PFSK-1 (cell line): ENCODE results near the gene CCDC9B.

Experiments used
- FOXP2 ChIP-seq: optimal IDR thresholded peaks from 2 replicates; pipeline ENCODE3; 2011; ENCODE audit warnings: borderline replicate concordance, control low read depth, inconsistent platforms; ENCODE audit not compliant: insufficient read depth; ENCODE audit errors: extremely low read length, extremely low read depth
- POLR2AphosphoS5 ChIP-seq: IDR thresholded peaks from 2 replicates; pipeline ENCODE4 v1.6.1; 2012; ENCODE audit warnings: low read depth, mild to moderate bottlenecking, control low read depth, low read length, moderate library complexity
- REST ChIP-seq, 2 experiments: IDR thresholded peaks; 2 replicates each; pipeline versions ENCODE4 v1.6.1 to v1.8.0; 2011 to 2012; ENCODE audit warnings: low read depth in 2 of 2, low read length in 2 of 2, control low read depth in 1 of 2, inconsistent platforms in 1 of 2, mild to moderate bottlenecking in 1 of 2, moderate library complexity in 1 of 2; ENCODE audit not compliant: insufficient read depth in 1 of 2
- SIN3A ChIP-seq: IDR thresholded peaks from 2 replicates; pipeline ENCODE4 v1.6.1; 2012; ENCODE audit warnings: mild to moderate bottlenecking, low read length, moderate library complexity, borderline replicate concordance; ENCODE audit not compliant: insufficient read depth
- TAF1 ChIP-seq: IDR thresholded peaks from 2 replicates; pipeline ENCODE4 v1.6.1; 2012; ENCODE audit warnings: low read length, control low read depth, borderline replicate concordance; ENCODE audit not compliant: insufficient read depth

The CCDC9B gene

GRCh38 chr15:40301467-40302179, 39.1 kb downstream of the CCDC9B start:
- TF ChIP-seq REST (IDR thresholded peaks at IDR 0.05; ENCODE audit: insufficient read depth in 1 of 2, low read depth in 2 of 2, low read length in 2 of 2) (no peak), TAF1 (no peak), POLR2AphosphoS5 (no peak), SIN3A (no peak), FOXP2 (no peak)

DNA sequence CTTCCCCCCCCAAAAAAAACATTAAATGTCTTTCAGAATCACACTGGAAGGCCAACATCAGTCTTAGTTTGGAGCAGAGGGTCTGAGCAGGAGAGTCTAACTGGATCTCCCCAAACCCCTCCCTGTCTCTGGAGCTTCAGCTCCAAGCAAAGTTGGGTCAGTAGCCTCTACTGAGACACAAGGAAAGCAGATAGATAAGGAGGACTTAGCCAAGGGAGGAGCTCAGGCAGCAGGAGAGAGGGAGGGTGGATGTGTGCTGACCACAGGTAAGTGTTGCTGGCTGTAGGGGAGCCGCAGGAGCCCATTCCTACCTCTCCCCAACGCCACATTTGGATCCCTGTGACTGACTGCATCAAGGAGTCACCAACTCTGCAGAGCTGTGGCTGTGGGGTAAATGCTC, 40.0 kb downstream of the CCDC9B start:
- TF ChIP-seq TAF1: no peak
- no peak for TF ChIP-seq REST (IDR thresholded peaks at IDR 0.05; ENCODE audit: insufficient read depth in 1 of 2, low read depth in 2 of 2, low read length in 2 of 2)
- no peak for TF ChIP-seq POLR2AphosphoS5
- no peak for TF ChIP-seq SIN3A
- TF ChIP-seq FOXP2: no peak

GRCh38 chr15:40300367-40300766, 40.4 kb downstream of the CCDC9B start:
- TF ChIP-seq TAF1: no peak
- no peak for TF ChIP-seq FOXP2
- TF ChIP-seq SIN3A: no peak
- no peak for TF ChIP-seq REST (IDR thresholded peaks at IDR 0.05; ENCODE audit: insufficient read depth in 1 of 2, low read depth in 2 of 2, low read length in 2 of 2)
- no peak for TF ChIP-seq POLR2AphosphoS5

GRCh38 chr15:40298216-40298935, 42.4 kb downstream of the CCDC9B start:
- TF ChIP-seq TAF1 (no peak), POLR2AphosphoS5 (no peak), REST (IDR thresholded peaks at IDR 0.05; ENCODE audit: insufficient read depth in 1 of 2, low read depth in 2 of 2, low read length in 2 of 2) (no peak), FOXP2 (no peak), SIN3A (no peak)
